Activated CD8-positive, alpha-beta T cell treated with anti-CD3 and anti-CD28 coated beads for 36 hours (primary cell): ENCODE measurements around the gene NPS. TPM values are rescaled to one million over a fixed set of nuclear protein-coding genes. Genes with fewer than 3 reads are reported as not detected.

Experiments
- ATAC-seq: fragments of 200-7000 bp; cut with Tn5 transposase; one replicate; pipeline ENCODE4 v1.10.0; 2021; ENCODE audit warnings: mild to moderate bottlenecking, moderate library complexity
- CTCF ChIA-PET: fragments of 350-600 bp; sonication (Branson Sonifier 250); formaldehyde crosslinking; loops from one replicate; lab custom pipeline; 2021; ENCODE audit warnings: antibody characterized with exemption; lab: Charles Lee
- POLR2A ChIA-PET: fragments of 350-600 bp; sonication (Branson Sonifier 250); formaldehyde crosslinking; loops from one replicate; lab custom pipeline; 2021; ENCODE audit warnings: antibody characterized with exemption; lab: Charles Lee
- DNase-seq: peaks from one replicate; pipeline ENCODE4 v3.0.0-alpha.2; 2020
- H3K27ac Mint-ChIP-seq: one replicate; pipeline ENCODE4 v1.8.0; 2021; ENCODE audit warnings: mild to moderate bottlenecking, mixed read lengths
- H3K27me3 Mint-ChIP-seq: one replicate; pipeline ENCODE4 v1.8.0; 2021; ENCODE audit warnings: mixed read lengths
- H3K36me3 Mint-ChIP-seq: one replicate; pipeline ENCODE4 v1.8.0; 2021; ENCODE audit warnings: low read depth, mixed read lengths
- H3K4me1 Mint-ChIP-seq: one replicate; pipeline ENCODE4 v1.8.0; 2021; ENCODE audit warnings: low read depth, mixed read lengths
- H3K4me3 Mint-ChIP-seq: one replicate; pipeline ENCODE4 v1.8.0; 2021; ENCODE audit warnings: mild to moderate bottlenecking, moderate library complexity, mixed read lengths
- H3K9me3 Mint-ChIP-seq: one replicate; pipeline ENCODE4 v1.8.0; 2021; ENCODE audit warnings: mixed read lengths
- intact Hi-C: fragments of 100-400 bp; cut with micrococcal nuclease; formaldehyde crosslinking; loops from one replicate; pipeline ENCODE4 v1.10.0; 2022
- total RNA-seq, 2 experiments: library from RNA; stranded (reverse); gene quantifications; one replicate each; pipeline ENCODE4 v1.2.3, GENCODE V29; 2021
- TF ChIP-seq, protein P1 (sequence below): fragments of 200-600 bp; IDR thresholded peaks from one replicate; pipeline ENCODE4 v1.8.0; 2022; ENCODE audit warnings: antibody characterized with exemption, mild to moderate bottlenecking

The NPS gene
- total RNA-seq, 2 experiments from 2014 or later, result not detected

DNA sequence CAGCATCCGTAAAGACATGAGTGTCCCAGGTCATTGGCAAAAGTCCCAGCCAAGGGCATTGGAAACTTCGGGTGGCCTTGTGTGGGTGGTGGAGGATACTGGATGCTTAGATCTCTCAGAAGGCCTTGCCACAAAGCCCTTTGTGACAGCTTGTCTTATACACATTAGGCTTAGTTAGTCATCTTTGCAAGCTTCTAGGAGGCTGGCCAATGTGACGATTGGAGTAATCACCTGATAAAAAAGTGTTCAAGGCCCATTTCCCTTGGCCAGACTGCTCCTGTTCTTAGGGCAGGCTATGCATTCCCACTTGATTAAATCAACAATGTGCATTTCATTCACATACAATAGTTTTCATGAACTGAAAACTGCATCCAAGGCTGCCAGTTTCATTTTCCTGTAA, 26.9 kb downstream of the NPS start:
- TF ChIP-seq, protein P1, sequence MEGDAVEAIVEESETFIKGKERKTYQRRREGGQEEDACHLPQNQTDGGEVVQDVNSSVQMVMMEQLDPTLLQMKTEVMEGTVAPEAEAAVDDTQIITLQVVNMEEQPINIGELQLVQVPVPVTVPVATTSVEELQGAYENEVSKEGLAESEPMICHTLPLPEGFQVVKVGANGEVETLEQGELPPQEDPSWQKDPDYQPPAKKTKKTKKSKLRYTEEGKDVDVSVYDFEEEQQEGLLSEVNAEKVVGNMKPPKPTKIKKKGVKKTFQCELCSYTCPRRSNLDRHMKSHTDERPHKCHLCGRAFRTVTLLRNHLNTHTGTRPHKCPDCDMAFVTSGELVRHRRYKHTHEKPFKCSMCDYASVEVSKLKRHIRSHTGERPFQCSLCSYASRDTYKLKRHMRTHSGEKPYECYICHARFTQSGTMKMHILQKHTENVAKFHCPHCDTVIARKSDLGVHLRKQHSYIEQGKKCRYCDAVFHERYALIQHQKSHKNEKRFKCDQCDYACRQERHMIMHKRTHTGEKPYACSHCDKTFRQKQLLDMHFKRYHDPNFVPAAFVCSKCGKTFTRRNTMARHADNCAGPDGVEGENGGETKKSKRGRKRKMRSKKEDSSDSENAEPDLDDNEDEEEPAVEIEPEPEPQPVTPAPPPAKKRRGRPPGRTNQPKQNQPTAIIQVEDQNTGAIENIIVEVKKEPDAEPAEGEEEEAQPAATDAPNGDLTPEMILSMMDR, result no peak
- no peaks in the 10 kb centered on the region for H3K27me3 Mint-ChIP-seq
- H3K4me3 Mint-ChIP-seq, result no peak overlapping the region
- no peaks in the 10 kb centered on the region for H3K4me1 Mint-ChIP-seq
- ChIA-PET POLR2A (no interaction called here), CTCF (no interaction called here)
- H3K9me3 Mint-ChIP-seq, result peaks cover 9% of the 10 kb centered on the region
- no peaks in the 10 kb centered on the region for H3K36me3 Mint-ChIP-seq
- DNase-seq (no peak), ATAC-seq (no peak)
- intact Hi-C loops, result no loop called here
- H3K27ac Mint-ChIP-seq, result no peak overlapping the region

DNA sequence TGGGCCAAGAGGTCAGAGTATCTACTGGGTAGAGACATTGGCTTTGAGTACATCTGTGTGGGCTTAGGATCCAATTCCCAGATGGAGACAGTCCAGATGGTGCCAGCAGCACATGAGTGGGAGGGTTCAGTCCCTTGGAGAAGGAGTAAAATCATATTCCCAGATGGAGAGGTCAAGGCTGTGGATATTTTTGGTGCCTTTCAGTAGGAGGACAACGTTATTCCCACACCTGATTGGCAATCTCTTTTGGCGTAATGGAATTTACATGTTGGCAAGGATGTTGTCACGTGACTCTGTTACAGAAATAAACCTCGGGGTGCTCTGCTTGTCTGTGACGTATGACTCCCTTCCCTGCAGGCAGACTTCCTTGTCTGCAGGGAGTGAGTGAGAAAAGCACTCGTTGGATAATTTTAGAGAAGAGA, 27.6 kb downstream of the NPS start:
- H3K27ac Mint-ChIP-seq, result no peak overlapping the region
- H3K27me3 Mint-ChIP-seq, result no peaks in the 10 kb centered on the region
- no peaks in the 10 kb centered on the region for H3K4me1 Mint-ChIP-seq
- H3K9me3 Mint-ChIP-seq, result peaks cover 9% of the 10 kb centered on the region
- ChIA-PET POLR2A (no interaction called here), CTCF (no interaction called here)
- no peaks in the 10 kb centered on the region for H3K36me3 Mint-ChIP-seq
- H3K4me3 Mint-ChIP-seq, result no peak overlapping the region
- intact Hi-C loops, result no loop called here
- TF ChIP-seq, protein P1, result no peak
- ATAC-seq, result no peak
- DNase-seq, result no peak

DNA sequence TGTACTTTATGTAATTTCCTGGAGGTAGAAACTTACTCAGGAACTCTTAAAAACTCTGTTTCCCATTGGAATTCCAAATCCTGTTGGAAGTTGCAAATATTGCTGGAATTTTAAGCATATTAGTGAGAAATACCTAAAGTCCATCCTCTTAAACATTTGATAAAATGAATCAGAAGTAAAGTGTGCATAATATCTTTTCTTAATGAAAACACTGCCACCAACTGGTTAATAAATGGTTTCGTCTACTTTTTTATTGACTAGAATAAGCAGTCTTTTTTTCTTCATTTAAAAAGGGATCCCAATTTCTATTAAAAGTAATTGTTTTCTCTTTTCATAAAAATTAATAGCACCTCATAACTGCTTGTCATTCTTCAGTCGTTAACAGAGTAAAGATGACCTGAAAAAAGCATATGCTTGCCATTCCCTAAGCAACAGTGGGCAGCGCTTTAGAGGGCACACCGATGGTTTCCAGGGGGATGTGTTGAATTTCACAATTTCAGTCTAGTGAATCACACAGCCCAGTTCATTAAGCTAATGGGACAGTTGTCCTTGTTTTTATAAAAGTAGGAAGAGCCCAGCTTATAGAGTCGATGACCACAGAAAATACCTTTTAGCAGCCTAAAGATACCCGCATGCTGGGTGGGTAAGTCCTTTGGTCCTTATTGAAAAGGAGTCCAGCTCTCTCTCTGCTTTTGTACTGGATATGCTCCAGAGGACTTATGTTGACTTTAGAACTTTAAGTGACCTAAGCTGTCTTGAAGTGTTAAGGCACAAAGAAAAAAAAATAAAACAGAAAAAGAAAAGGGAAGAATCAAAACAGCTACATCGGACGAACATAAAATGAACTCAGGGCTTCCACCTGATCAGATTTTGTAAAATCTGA, 28.5 kb downstream of the NPS start:
- intact Hi-C loops, result no loop called here
- Mint-ChIP-seq H3K4me1 (no peaks in the 10 kb centered on the region), H3K4me3 (no peak overlapping the region), H3K27ac (no peak overlapping the region), H3K27me3 (no peaks in the 10 kb centered on the region), H3K36me3 (no peaks in the 10 kb centered on the region), H3K9me3 (peaks cover 9% of the 10 kb centered on the region)
- POLR2A ChIA-PET, result no interaction called here
- ATAC-seq, result no peak
- TF ChIP-seq, protein P1, result peak; percentile 13
- CTCF ChIA-PET, result interaction anchor here (0.8 to 0.9 kb wide), 2 partner anchors 12 to 14 kb away, joined by 3 read pairs; no protein-coding TSS in a partner anchor
- no peak for DNase-seq

DNA sequence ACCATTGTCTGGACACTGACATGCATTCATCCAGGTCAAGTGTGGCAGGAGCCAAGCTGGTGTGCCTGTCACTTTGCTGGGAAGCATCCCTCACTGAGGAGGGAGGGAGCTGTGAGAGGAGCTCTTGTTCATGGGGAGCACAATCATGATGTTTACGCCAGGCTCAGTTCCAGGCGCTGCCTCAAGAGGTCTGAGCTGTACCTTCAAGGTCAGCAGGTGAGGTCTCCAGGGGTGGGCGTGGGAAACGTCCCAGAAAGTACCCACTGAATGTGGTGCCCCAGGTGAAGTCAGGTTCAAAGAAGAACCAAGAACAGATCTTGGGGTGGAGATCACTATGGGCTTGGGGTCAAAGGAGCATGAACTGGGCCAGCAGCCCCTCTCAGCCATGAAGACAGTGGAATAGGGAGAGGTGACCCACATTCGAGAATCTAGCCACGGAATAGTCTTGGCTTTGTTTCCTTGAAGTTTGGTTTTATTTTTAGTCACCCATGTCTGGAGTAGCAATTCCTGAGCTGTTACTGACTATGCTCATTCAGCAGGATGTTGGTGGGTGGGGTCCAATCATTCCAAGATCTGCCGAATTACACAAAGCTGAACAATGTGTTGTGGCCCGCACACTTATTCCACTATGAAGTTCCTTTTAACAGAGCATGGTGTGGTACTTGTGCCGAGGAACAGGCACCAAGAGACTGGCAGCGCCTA, 29.3 kb downstream of the NPS start:
- TF ChIP-seq, protein P1, result no peak
- CTCF ChIA-PET, result interaction anchor here (0.8 to 0.9 kb wide), 2 partner anchors 13 to 15 kb away, joined by 3 read pairs; no protein-coding TSS in a partner anchor

DNA sequence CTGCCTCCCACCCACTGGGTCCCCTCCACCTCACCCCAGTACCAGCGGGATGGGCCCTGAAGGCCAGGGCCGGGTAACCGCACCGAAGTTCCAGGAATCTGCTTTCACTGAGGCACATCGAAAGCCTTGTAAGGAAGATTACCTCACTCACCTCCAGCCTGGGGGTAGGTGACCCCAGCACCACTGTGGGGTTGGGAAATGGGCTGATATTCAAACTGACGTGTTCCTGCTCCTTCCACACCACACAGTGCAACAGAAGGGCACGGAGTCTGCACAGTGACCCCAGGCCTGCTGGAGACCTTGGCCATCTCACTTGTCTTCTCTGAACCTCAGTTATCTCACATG, 29.8 kb downstream of the NPS start:
- Mint-ChIP-seq H3K36me3 (no peaks in the 10 kb centered on the region), H3K4me3 (no peak overlapping the region), H3K9me3 (no peaks in the 10 kb centered on the region), H3K27me3 (no peaks in the 10 kb centered on the region), H3K4me1 (no peaks in the 10 kb centered on the region), H3K27ac (no peak overlapping the region)
- TF ChIP-seq, protein P1, result no peak
- ChIA-PET CTCF (no interaction called here), POLR2A (no interaction called here)
- intact Hi-C loops, result no loop called here
- DNase-seq (no peak), ATAC-seq (no peak)

More for the DNA sequence above, 29.3 kb downstream of the NPS start:
- intact Hi-C loops, result no loop called here
- POLR2A ChIA-PET, result no interaction called here
- H3K4me1 Mint-ChIP-seq, result no peaks in the 10 kb centered on the region
- no peaks in the 10 kb centered on the region for H3K27me3 Mint-ChIP-seq
- no peak for ATAC-seq
- H3K9me3 Mint-ChIP-seq, result peaks cover 4% of the 10 kb centered on the region
- no peaks in the 10 kb centered on the region for H3K36me3 Mint-ChIP-seq
- DNase-seq, result no peak
- H3K27ac Mint-ChIP-seq, result no peak overlapping the region
- H3K4me3 Mint-ChIP-seq, result no peak overlapping the region
